ENCODE data around the gene FADS6. TPM values are rescaled to one million over a fixed set of nuclear protein-coding genes. Genes with fewer than 3 reads are reported as not detected.

FADS6 gene
- total RNA-seq, 2 donors from 2014 or later = 4.7 to 5.7 TPM

DNA sequence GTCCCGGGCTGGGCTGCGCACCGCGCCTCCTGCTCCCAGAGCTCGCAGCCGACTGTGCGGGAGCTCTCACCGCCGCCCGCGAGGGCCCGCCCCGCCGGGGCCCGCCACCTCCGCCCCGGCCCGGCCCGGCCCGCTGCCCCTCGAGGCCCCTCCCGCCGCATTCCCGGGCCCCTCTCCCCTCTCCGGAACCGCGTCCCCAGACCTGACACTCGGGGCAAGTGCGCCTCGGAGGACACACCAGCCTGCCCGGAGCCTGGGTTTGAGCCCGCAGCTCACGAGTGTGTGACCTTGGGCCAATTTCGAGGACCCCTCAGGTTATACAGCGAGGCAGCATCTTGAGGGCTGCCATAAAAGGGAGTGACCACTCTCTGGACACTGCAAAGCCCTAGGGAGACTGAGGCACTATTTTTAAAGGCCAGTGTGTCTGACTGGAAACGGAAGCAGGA, 31.7 kb downstream of the FADS6 start:
- peak overlapping the region; percentile 31 for H3K4me3 Mint-ChIP-seq
- DNase-seq = peak; percentile 76
- no peaks in the 10 kb centered on the region for H3K9me3 Mint-ChIP-seq
- no peak overlapping the region for H3K27ac Mint-ChIP-seq
- no peak overlapping the region for H3K9ac ChIP-seq (ENCODE audit: extremely low read depth, low read length, poor library complexity, severe bottlenecking)
- peaks cover 55% of the 10 kb centered on the region for H3K27me3 ChIP-seq (ENCODE audit: control insufficient read depth, insufficient read depth, low read length, poor library complexity, severe bottlenecking)
- 9 to 12% methylated on average over 25 to 36 of the region's 36 CpGs for WGBS, 2 experiments (ENCODE audit: insufficient coverage in 1 of 2, insufficient read length in 1 of 2)
- H3K4me1 Mint-ChIP-seq = peaks cover 1% of the 10 kb centered on the region
- no peak overlapping the region for H3K27ac ChIP-seq (ENCODE audit: low read depth, low read length)
- TF ChIP-seq CTCF (conservative IDR thresholded peaks at IDR 0.05) = no peak
- H3K27me3 Mint-ChIP-seq (ENCODE audit: insufficient read depth) = peaks cover 53% of the 10 kb centered on the region
- H3K36me3 ChIP-seq (ENCODE audit: control insufficient read depth, insufficient read depth, low read length) = peaks cover 14% of the 10 kb centered on the region
- H3K4me1 ChIP-seq (ENCODE audit: control insufficient read depth, insufficient read depth, low read length) = no peaks in the 10 kb centered on the region
- peaks cover 6% of the 10 kb centered on the region for H3K36me3 Mint-ChIP-seq (ENCODE audit: low read depth)
- no peaks in the 10 kb centered on the region for H3K9me3 ChIP-seq (ENCODE audit: control insufficient read depth, low read length)
- no peak overlapping the region for H3K4me3 ChIP-seq (ENCODE audit: low read length)

DNA sequence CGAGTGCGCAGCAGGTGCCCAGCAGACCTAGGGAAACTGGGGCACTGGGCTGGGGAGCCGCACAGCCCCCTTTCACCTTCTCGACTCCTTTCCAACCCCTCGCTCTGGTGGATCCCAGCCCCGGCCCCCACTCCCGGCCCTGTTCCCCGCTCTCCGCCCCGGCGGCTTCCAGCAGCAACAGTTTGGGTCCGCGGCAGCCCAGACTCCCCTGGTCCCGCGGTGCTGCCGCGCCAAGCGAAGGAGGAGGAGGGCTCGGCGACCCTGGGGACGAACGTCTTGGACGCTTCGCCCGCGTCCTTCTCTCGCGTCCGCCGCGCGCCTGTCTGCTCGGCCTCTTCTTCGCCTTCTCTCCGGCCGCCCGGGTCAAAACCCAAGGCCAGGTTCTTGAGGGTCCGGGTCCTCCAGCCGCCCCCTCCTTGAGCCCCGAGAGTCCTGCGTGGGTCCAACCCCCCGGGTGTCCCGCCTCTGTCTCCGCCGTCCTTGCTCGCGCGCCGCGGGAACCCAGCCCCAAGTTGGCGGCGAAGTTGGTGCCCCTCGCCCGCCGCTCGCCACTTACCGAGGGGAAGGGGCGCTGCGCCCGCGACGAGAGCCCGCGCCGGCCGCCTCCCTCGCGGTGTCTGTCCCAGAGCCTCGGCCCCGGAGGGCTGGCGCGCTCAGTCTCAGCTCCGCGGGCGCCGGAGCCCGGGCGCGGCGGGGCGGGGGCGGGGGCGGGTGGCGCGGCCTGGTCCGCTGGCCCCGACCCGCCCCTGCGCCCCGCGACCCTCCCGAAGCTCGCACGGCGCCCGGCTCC, 32.4 kb downstream of the FADS6 start:
- peaks cover 1% of the 10 kb centered on the region for H3K4me1 Mint-ChIP-seq
- Histone ChIP-seq H3K27me3 (ENCODE audit: control insufficient read depth, insufficient read depth, low read length, poor library complexity, severe bottlenecking) (peaks cover 61% of the 10 kb centered on the region), H3K4me1 (ENCODE audit: control insufficient read depth, insufficient read depth, low read length) (no peaks in the 10 kb centered on the region), H3K9me3 (ENCODE audit: control insufficient read depth, low read length) (no peaks in the 10 kb centered on the region), H3K36me3 (ENCODE audit: control insufficient read depth, insufficient read depth, low read length) (peaks cover 14% of the 10 kb centered on the region), H3K27ac (ENCODE audit: low read depth, low read length) (no peak overlapping the region), H3K4me3 (ENCODE audit: low read length) (no peak overlapping the region), H3K9ac (ENCODE audit: extremely low read depth, low read length, poor library complexity, severe bottlenecking) (no peak overlapping the region)
- H3K4me3 Mint-ChIP-seq = peak overlapping the region; percentile 35
- no peak for TF ChIP-seq CTCF (conservative IDR thresholded peaks at IDR 0.05)
- H3K27ac Mint-ChIP-seq = no peak overlapping the region
- H3K27me3 Mint-ChIP-seq (ENCODE audit: insufficient read depth) = peaks cover 59% of the 10 kb centered on the region
- DNase-seq = peak; percentile 67
- H3K9me3 Mint-ChIP-seq = no peaks in the 10 kb centered on the region
- H3K36me3 Mint-ChIP-seq (ENCODE audit: low read depth) = peaks cover 6% of the 10 kb centered on the region
- 0 to 2% methylated on average over 14 to 95 of the region's 96 CpGs for WGBS, 2 experiments (ENCODE audit: insufficient coverage in 1 of 2, insufficient read length in 1 of 2)

GRCh38 chr17:74860229-74860871, 33.1 kb downstream of the FADS6 start:
- no peak for TF ChIP-seq CTCF (conservative IDR thresholded peaks at IDR 0.05)
- WGBS, 2 experiments (ENCODE audit: insufficient coverage in 1 of 2, insufficient read length in 1 of 2) = 9% methylated on average over 24 to 44 of the region's 44 CpGs
- peak; percentile 78 for DNase-seq
- H3K4me1 ChIP-seq (ENCODE audit: control insufficient read depth, insufficient read depth, low read length) = no peaks in the 10 kb centered on the region
- H3K9me3 ChIP-seq (ENCODE audit: control insufficient read depth, low read length) = no peaks in the 10 kb centered on the region
- no peak overlapping the region for H3K4me3 ChIP-seq (ENCODE audit: low read length)
- Mint-ChIP-seq H3K27me3 (ENCODE audit: insufficient read depth) (peaks cover 66% of the 10 kb centered on the region), H3K36me3 (ENCODE audit: low read depth) (peaks cover 6% of the 10 kb centered on the region), H3K9me3 (no peaks in the 10 kb centered on the region), H3K4me3 (peak overlapping the region; percentile 35), H3K4me1 (peaks cover 1% of the 10 kb centered on the region), H3K27ac (no peak overlapping the region)
- peaks cover 14% of the 10 kb centered on the region for H3K36me3 ChIP-seq (ENCODE audit: control insufficient read depth, insufficient read depth, low read length)
- peaks cover 68% of the 10 kb centered on the region for H3K27me3 ChIP-seq (ENCODE audit: control insufficient read depth, insufficient read depth, low read length, poor library complexity, severe bottlenecking)
- no peak overlapping the region for H3K9ac ChIP-seq (ENCODE audit: extremely low read depth, low read length, poor library complexity, severe bottlenecking)
- H3K27ac ChIP-seq (ENCODE audit: low read depth, low read length) = no peak overlapping the region
